ENCODE results near the gene AFDN.

The AFDN gene

DNA sequence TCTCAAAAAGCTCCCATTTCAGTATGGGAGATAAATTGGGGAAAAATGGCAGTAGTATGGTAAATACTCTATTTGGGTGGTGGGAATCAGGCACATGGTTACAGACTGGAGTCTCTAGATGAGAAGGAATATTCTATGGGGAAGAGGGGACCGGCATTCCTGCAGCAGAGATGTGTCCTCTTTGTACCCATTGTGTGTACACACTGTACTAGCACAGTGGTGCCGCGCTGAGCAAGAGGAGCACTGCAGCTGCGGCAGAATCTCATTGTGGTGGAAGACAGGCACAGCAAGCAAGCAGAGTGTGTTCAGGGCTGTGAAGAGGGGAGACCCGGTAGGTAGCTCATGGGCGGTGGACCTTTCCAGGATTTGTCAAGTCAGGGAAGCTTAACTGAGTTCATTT lies 13.0 kb downstream of the AFDN start:
- DNase-seq (ENCODE audit: low spot score): no peak

DNA sequence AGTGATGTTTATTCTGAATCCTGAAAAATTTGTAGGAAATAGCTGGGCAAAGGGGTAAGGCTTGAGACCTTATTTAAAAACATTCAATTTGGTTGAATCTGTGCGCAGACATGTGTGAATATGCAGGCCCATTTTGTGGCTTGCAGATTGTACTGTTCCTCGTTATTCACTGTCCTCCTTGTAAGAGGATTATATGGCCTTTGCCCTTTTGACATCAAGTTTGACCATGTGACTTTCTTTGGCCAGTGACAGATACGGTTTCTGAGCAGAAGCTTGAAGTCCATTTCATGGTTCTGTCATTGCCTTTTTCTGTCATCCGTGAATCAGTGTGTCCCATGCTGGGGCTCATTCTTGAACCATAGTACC lies 13.4 kb downstream of the AFDN start:
- DNase-seq (ENCODE audit: low spot score): no peak

DNA sequence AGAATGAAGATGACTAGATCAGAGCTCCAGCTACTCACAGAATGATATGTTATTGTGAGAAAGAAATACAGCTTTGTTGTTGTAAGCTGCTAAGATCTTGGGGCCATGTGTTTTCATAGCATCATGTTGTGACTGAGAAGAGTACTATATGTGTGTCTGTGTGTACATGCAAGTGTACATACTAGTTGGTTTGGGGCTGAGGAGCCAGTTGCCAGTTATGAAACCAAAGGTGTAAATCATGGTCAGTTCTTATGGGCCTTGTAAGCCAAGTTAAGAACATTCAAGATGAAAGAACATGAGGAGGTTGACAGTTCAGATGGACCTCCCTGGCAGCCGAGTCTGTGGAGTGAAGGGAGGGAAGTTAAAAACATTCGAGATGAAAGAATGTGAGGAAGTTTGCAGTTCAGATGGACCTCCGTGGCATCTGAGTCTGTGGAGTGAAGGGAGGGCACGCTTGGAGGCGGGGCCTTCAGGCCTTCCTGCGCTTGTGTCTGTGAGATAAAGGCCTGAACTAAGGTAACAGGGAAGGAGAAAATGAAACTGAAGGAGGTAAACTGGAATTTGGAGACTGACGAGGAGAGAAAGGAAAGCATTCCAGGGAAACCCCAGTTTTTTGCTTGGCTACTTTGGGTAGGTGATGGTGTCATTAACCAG lies 13.9 kb downstream of the AFDN start:
- DNase-seq (ENCODE audit: low spot score): no peak

DNA sequence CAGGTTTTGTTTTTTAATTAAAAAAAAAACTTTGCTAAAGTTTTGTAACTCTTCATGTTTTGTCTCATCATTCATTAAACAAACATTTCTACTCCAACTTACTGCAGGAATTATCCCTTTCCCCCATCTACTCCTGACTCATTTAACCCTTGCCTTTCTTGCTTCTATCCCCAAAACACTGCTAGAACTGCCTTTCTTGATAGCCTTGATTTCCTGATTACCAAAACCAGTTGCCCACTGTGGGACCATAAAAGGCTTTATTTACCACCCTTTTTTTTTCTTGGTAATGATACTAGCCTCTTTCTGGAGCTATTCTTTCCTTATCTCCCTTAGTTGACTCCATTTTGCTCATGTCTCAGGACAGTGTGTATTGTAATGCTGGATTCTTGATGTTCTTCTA lies 15.3 kb downstream of the AFDN start:
- DNase-seq (ENCODE audit: low spot score): no peak

DNA sequence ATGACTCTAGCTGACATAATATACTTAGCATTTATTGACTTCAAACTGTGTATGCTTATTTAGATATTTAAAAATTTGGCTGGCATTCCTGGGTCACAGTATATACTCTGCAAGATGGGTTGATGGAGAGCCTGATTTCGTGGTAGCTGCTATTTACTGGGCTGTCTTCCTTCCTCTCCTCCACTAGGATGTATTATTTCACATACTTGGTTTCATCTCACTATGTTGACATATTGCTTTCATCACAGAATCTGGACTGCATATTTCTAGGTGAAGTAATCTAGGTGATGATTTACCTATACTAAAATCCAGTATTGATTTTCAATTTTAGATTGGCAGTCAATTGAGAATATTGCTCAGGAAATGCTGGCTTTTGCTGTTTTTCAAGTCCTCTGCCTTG lies 15.7 kb downstream of the AFDN start:
- DNase-seq (ENCODE audit: low spot score): no peak

DNA sequence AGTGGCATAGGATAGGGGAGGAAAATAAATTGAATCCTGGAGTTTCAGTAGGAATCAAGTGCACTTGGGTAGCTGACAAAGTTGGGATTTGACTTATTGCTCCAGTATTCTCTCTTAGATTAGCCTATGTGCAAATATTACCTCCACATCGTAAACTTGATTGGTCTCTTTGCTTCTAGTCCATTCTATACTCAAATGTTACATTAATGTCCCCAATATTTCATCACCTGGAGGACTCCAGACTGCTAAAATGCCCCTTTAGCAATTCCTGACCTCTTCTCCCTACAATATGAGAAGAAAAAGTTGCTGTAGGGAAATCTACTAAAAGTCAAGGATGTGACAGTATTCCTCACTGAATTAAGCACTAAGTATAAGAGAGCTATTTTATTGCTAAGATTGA lies 16.3 kb downstream of the AFDN start:
- DNase-seq (ENCODE audit: low spot score): no peak

DNA sequence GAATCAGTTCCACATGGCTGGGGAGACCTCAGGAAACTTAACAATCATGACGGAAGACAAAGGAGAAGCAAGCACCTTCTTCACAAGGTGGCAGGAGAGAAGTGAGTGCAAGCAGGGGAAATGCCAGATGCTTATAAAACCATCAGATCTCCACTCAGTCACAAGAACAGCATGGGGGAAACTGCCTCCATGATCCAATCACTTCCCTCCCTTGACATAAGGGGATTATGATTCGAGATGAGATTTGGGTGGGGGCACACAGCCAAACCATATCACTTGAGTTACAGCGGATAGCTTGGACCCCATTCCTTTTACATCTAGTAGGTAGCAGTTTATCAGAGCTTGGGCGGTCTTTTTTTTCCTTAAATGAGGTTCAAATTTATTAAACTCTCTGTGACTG lies 19.1 kb downstream of the AFDN start:
- DNase-seq (ENCODE audit: low spot score): no peak

DNA sequence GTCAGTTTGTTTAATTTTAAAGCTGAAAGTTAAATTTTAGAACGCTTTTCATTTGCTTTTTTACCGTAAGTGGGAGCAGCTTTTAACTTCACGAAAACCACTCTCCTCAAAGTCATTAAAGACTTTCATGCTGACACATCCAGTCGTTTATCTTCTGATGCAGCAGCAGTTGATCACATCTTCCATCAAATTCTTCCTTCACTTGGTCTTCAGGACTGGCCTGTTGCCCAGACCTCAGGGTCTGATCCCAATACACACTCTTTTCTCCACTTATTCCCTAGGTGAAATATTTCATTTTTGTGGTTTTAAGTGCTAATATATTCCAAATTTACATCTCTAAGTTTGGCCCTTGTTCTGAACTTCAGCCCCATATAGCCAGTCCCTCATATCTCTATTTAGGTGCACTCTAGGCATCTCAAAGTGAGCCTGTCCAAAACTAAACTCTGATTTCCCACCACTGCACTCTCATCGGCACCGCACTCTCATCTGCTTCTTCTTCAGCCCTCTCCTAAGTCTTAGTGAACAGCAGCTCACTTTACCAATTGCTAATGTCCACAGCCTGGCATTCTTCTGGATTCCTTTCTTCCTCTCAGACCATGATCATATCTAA lies 20.4 kb downstream of the AFDN start:
- no peak for DNase-seq (ENCODE audit: low spot score)

DNA sequence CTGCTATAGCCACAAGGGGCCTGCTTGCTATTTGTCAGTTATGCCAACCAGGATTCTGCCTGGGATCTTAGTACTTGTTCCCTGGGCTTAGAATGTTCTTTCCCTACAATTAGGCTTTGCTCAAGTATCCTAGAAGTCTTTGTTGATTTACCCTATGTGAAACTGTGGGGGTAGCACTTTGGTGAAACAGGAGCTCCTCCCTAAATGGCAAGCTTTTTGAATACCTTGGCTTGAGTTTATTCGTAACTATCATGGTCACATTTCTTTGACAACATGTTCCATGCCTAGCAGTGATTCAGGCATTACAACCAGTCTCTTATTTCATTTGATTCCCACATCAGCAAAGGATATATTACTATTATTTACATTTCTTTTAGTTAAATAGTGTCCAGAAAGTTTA lies 21.2 kb downstream of the AFDN start:
- DNase-seq (ENCODE audit: low spot score): no peak

DNA sequence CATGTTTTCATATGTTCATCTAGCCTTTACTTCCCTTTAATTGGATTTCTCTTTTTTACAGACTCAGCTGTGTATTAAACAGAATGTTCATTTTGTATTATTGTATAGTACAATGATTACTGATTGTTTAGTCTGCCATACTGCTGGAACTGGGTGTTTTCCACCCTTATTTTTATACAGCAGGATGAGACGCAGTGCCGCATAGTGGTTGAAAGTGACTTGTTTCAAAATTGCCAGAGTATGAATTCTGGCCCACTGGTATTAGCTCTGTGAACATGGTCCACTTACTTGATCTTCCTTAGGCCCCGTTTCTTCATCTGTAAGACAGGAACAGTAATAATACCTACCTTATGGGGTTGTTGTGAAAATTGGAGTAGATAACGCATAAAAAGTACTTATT lies 22.1 kb downstream of the AFDN start:
- DNase-seq (ENCODE audit: low spot score): no peak

DNA sequence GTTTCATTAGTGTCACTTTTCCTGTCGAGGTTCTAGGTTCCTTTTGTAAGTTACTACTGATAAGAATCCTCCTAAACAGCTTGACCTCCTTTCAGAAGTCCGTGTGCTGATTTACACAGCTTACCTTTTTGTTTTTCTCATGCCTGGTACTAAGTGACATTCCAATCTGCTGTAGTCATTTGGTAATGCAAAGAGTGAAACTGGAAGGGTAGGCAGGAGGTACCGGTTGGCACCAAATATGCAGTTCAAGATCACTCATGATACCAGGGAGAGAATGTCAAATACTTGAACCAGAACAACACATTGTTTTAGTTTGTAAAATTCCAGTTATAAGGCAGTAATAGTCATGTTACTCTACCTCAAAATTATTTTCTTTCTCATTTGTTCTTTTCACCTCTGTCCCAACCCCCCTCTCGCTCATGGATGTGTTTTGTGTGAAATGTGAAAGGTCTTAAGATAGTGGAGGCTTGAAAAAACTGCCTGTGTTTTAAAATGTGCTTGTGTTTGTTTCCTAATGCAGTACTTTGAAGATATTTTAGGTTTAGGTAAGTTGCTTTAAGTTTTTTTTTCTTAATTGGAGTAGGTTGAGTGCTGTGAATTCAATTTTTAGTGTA lies 23.2 kb downstream of the AFDN start:
- DNase-seq (ENCODE audit: low spot score): no peak

DNA sequence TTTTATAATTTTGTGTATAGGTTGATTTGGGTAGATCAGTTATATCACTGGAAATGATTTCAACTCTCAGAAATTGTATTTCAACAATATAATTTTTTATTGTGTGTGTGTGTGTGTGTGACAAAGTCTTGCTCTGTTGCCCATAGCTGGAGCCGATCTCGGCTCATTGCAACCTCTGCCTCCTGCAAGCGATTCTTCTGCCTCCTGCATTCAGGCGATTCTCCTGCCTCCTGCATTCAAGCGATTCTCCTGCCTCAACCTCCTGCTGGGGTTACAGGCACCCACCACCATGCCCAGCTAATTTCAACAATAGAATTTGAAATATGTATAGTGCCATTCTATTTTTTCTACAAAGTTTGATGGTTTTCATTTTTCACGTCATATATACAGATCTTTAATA lies 24.1 kb downstream of the AFDN start:
- no peak for DNase-seq (ENCODE audit: low spot score)

DNA sequence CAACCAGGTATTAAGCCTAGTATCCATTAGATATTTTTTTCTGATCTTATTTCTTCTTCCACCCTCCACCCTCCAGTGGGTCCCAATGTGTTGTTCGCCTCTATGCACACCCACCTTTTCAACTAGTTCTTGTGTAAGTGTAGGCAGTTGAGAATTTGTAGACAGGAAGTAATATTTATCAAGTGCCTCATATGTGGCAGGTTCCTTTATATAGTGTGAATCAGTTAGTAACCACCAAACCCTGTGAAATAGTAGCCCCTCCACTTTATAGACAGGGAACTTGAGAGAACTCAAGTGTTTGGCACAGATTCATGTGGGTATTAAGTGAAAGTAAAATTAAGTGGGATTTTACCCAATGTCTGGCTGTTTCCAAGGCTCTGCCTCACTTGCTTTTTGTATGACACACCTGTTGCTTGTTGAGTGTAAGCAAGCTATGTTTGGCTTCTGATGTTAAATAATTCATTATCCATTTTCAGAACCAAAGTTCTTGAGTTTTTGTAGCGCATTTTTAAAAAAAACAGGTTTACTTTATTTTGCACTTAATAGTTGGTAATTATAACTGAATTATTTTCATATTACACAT lies 24.8 kb downstream of the AFDN start:
- DNase-seq (ENCODE audit: low spot score): no peak

DNA sequence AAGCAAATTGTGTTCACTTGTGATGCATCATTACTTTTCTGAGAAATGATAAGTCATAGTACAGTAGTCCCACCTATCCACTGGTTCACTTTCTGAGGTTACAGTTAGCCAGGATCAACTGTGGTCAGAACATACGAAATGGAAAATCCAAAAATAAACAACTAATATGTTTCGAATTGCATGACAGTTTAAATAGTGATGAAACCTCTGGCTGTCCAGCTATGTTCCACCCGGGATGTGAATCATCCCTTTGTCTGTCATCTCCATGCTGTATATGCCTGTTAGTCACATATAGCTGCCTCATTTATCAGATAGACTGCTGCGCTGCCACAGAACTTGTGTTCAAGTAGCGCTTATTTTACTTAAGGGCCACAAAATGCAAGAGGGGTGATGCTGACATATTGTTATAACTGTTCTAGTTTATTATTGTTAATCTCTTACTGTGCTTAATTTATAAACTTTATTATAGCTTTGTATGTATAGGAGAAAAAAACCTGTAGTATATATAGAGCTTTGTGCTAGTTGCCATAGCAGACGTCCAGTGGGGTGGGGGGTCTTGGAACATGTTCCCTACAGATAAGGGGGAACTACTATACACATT lies 29.2 kb downstream of the AFDN start:
- no peak for DNase-seq (ENCODE audit: low spot score)

DNA sequence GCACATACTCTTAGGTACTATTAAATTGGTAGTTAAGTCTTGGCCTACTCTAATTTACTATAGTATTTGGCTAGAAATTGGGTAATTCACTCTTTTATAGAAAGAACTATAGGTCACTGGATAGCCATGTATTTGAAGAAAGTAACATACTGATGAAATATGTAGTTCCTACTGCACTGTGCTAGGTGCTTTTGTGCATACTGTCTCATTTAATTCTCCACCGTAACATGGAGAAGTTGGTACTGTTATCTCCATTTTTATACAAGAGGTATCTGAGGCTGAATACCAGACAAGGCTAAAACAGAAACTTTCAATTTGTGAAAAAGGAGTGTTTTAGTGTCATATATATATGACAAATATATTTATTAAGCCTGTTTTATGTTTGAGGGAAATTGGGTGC lies 29.8 kb downstream of the AFDN start:
- no peak for DNase-seq (ENCODE audit: low spot score)

DNA sequence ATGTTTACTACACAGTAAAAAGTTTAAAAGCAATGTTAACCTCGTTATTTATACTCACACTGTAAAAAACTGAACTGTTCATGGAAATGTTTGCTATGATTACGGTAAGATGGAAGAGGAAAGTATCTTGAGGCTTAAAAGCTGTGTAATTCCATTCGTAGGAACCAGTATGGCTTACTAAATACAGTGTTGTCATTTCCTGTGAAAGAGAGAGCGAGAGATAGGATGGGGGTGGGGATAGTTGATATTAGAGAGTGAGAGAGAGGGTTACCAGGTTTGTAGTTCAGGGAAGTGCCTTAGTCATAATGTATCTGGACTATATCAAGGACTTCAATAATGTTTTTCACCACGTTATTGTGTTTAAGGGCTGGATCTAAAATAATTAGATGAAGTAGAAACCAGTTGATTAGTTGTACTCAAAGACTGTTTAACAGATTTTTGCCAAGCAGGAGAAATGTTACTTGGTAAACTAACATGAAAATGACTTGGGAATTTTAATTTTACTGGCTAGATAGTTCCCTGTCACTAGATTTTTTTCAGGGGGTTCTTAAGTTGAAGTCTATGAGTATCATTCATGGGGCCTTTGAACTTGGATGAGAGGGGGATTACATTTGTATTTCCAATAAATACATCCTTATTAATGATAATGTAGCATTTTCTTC lies 30.4 kb downstream of the AFDN start:
- DNase-seq (ENCODE audit: low spot score): no peak

DNA sequence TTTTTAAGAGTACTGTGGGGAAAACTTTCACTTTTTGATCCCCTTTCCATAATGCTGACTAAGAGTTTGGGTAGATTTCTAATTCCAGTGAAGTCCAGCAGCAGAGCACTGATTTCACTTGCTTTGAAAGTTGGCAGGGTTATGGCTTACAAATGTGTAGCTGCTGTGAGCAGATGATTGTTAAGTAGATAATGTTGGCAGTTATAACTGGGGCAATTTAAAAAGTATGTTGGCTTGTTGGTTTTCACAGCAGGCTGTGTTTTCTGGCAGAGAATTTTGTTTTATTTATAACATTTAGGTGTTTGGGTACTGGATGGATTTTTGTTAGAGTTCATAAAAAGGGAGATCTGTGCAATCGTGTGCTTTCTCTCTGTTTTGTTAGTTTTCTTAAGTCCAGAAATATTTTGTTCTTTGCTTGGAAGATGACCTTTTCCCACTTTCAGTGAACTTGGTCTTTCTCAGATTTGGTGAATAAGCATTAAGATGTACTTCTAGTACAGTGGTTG lies 31.4 kb downstream of the AFDN start:
- no peak for DNase-seq (ENCODE audit: low spot score)

DNA sequence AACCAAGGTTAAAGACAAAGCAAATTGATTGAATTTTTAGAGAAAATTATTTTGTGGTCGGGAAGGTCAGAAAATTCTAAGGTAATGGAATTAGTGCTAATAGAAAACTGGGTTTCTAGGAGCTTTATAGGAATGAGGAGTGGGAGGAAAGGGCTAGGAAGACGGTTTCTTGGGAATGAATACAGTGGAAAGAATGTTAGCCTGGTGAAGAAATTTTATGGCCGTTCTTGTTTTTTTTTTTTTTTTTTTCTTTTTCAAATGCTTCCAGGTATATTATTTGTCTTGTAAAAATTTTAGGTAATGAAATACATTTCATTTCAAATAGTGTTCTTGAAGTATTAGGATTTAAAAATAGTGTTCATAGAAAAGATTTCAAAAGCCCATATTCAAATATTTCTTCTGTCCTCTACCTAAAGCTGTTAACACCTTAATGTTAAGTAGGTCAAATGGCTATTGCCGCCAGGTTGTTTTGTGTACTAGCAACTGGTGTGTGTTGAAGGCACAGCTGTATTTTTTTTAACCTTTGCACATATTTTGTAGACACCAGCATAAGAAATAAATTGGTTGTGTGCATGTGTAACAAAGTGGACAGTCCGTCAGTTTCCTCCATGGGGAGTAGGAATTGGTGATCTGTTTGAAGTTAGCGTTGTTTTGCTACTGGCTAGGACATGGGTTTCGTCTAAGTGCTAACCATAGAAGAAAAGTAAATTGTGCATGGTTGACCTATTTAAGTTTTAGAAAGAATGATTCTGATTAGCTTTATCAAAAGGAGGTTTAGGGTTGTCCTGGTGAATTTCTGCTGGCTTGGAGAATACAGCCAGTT lies 32.3 kb downstream of the AFDN start:
- no peak for DNase-seq (ENCODE audit: low spot score)

DNA sequence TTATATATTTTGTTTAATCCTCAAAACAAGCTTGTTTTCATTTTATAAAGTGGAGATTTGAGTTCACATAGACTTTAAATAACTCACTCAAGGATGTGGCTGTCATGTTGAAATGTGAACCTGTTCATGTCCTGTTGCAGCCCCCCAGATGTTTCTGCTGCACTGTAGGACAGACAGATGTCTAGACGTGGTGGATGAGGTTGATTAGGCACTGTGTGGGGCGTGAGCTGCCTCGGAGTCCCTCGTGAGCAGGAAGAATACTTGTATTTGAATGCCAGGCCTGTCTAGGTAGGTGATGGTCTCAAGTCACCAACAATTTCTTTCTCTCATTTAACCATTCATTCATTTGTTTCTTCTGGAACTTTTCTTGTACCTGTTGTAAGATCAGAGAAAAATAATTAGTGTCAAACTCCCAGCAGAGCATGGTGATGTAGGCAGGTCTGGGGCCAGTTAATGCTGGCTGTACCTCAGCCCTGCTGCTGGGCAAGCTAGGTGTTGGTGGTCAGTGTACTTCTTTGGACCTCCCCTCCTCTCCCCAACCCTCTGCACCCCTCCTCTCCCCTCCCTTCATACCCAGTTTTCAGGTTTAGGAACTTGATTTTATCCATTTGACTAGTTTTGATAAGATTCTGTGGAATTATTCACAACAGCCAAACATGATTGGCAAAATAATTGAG lies 34.0 kb downstream of the AFDN start:
- DNase-seq (ENCODE audit: low spot score): no peak

DNA sequence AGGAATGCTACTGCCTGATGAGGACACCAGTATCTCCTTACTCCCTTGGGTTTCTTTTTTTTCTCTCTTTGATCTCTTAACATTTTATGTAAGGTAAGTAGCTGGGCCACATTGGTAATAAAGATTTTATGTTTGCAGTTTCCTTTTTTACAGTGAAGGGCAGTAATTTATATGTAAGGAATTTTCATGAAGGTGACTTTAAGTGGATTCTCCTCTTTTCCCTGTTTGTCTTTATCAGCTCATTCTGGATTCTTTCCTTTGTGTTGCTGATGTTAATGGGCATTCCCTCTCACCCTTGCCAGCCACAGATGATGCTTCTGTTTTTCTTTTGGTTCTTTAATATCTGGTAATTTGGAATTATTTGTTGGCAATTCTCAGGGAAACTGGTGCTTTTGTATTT lies 34.7 kb downstream of the AFDN start:
- DNase-seq (ENCODE audit: low spot score): no peak

DNA sequence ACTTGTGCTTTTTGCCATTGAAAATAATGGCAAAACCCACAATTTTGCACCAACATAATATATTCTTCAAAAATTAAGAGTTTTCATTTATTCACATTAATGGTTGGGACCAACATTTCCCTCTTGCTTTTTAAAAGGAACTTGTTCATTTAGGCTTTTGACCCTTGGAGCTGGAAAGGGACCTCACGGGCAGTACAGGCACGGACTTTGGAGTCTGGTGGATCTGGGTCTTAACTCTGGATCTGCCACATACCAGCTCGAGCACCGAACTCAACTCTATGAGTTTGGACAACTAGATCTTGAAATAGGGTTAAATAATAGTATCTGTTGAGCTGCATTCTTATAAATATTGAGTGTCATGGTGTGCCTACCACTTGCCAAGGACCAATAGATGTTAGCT lies 37.2 kb downstream of the AFDN start:
- no peak for DNase-seq (ENCODE audit: low spot score)
